ENCODE results near the gene APOC3. TPM values are rescaled to one million over a fixed set of nuclear protein-coding genes. Genes with fewer than 3 reads are reported as not detected.

APOC3 gene
- total RNA-seq, 1 experiment from 2014 or later = 128 TPM

DNA sequence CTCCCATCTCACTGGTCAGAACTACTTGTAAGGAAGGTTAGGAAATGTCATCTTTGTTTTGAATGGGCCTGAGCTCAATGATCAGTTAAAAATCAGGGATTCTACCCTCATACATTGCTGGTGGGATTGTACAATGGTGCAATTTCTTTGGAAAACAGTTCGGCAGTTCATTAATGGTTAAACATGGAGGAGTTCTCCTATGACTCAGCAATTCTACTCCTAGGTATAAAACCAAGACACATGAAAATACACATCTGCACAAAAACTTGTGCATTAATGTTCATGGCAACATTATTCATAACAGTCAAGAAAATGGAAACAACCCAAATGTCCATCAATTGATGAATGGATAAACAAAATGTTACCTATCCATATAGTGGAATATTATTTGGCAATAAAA lies 33.2 kb upstream of the APOC3 start:
- Mint-ChIP-seq H3K9me3 (ENCODE audit: unreplicated experiment) (peaks cover 14% of the 10 kb centered on the region), H3K4me3 (ENCODE audit: unreplicated experiment) (no peak overlapping the region), H3K27ac (ENCODE audit: unreplicated experiment) (peak overlapping the region; percentile 21), H3K27me3 (ENCODE audit: insufficient read depth, unreplicated experiment) (no peaks in the 10 kb centered on the region), H3K36me3 (ENCODE audit: insufficient read depth, unreplicated experiment) (no peaks in the 10 kb centered on the region), H3K4me1 (ENCODE audit: low read depth, unreplicated experiment) (peaks cover 21% of the 10 kb centered on the region)
- no peak for DNase-seq
- no TSS peak for BruUV-seq (replicated peaks)
- Histone ChIP-seq H3K4me3 (ENCODE audit: low read depth, low read length) (no peak overlapping the region), H3K36me3 (ENCODE audit: control insufficient read depth, insufficient read depth, low read length) (no peaks in the 10 kb centered on the region), H3K27me3 (replicated peaks; ENCODE audit: control insufficient read depth, insufficient read depth, low read length) (no peaks in the 10 kb centered on the region), H3K9me3 (peaks cover 7% of the 10 kb centered on the region), H3K4me1 (peaks cover 41% of the 10 kb centered on the region)
- TF ChIP-seq, protein P1, sequence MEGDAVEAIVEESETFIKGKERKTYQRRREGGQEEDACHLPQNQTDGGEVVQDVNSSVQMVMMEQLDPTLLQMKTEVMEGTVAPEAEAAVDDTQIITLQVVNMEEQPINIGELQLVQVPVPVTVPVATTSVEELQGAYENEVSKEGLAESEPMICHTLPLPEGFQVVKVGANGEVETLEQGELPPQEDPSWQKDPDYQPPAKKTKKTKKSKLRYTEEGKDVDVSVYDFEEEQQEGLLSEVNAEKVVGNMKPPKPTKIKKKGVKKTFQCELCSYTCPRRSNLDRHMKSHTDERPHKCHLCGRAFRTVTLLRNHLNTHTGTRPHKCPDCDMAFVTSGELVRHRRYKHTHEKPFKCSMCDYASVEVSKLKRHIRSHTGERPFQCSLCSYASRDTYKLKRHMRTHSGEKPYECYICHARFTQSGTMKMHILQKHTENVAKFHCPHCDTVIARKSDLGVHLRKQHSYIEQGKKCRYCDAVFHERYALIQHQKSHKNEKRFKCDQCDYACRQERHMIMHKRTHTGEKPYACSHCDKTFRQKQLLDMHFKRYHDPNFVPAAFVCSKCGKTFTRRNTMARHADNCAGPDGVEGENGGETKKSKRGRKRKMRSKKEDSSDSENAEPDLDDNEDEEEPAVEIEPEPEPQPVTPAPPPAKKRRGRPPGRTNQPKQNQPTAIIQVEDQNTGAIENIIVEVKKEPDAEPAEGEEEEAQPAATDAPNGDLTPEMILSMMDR (IDR thresholded peaks at IDR 0.05; ENCODE audit: insufficient read depth in 1 of 2, low read depth in 1 of 2, low read length in 1 of 2, severe bottlenecking in 1 of 2, unreplicated experiment in 1 of 2) = no peak
- ChIA-PET POLR2A (no interaction called here), CTCF (no interaction called here)
- intact Hi-C loops (cut with micrococcal nuclease; ENCODE audit: unreplicated experiment) = no loop called here

DNA sequence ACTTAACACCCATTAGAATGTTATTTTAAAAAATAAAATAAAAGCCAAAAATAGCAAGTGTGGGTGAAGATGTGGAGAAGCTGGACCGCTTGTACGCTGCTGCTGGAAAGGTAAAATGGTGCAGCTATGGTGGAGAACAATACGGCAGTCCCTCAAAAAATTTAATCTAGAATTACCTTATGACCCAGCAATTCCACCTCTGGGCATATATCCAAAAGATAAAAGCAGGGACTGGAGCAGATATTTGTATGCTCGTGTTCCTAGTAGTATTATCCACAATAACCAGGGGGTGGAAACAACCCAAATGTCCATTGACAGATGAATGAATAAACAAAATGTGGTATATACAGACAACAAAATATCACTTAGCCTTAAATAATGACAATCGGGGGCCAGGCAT lies 31.9 kb upstream of the APOC3 start:
- DNase-seq = no peak
- TF ChIP-seq, protein P1 (IDR thresholded peaks at IDR 0.05; ENCODE audit: insufficient read depth in 1 of 2, low read depth in 1 of 2, low read length in 1 of 2, severe bottlenecking in 1 of 2, unreplicated experiment in 1 of 2) = no peak
- H3K9me3 ChIP-seq = peaks cover 7% of the 10 kb centered on the region
- Mint-ChIP-seq H3K4me3 (ENCODE audit: unreplicated experiment) (no peak overlapping the region), H3K9me3 (ENCODE audit: unreplicated experiment) (peaks cover 14% of the 10 kb centered on the region), H3K4me1 (ENCODE audit: low read depth, unreplicated experiment) (peaks cover 15% of the 10 kb centered on the region), H3K36me3 (ENCODE audit: insufficient read depth, unreplicated experiment) (no peaks in the 10 kb centered on the region), H3K27me3 (ENCODE audit: insufficient read depth, unreplicated experiment) (no peaks in the 10 kb centered on the region), H3K27ac (ENCODE audit: unreplicated experiment) (no peak overlapping the region)
- POLR2A ChIA-PET = no interaction called here
- H3K4me3 ChIP-seq (ENCODE audit: low read depth, low read length) = no peak overlapping the region
- no TSS peak for BruUV-seq (replicated peaks)
- H3K27me3 ChIP-seq (replicated peaks; ENCODE audit: control insufficient read depth, insufficient read depth, low read length) = no peaks in the 10 kb centered on the region
- peaks cover 28% of the 10 kb centered on the region for H3K4me1 ChIP-seq
- CTCF ChIA-PET = no interaction called here
- no peaks in the 10 kb centered on the region for H3K36me3 ChIP-seq (ENCODE audit: control insufficient read depth, insufficient read depth, low read length)
- intact Hi-C loops (cut with micrococcal nuclease; ENCODE audit: unreplicated experiment) = no loop called here

DNA sequence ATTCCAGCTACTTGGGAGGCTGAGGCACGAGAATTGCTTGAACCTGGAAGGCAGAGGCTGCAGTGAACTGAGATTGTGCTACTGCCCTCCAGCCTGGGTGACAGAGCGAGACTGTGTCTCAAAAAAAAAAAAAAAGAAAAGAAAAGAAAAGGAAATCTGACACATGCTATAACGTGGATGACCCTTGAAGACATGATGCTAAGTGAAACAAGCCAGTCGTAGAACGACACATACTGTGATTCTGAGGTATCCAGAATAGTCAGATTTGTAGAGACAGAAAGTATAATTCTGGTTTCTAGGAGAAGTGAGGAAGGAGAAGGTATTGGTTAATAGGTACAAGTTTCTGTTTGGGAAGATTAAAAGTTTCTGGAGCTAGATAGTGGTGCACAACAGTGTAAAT lies 31.3 kb upstream of the APOC3 start:
- H3K27me3 ChIP-seq (replicated peaks; ENCODE audit: control insufficient read depth, insufficient read depth, low read length) = no peaks in the 10 kb centered on the region
- intact Hi-C loops (cut with micrococcal nuclease; ENCODE audit: unreplicated experiment) = no loop called here
- BruUV-seq (replicated peaks) = no TSS peak
- no peak overlapping the region for H3K4me3 ChIP-seq (ENCODE audit: low read depth, low read length)
- H3K27me3 Mint-ChIP-seq (ENCODE audit: insufficient read depth, unreplicated experiment) = no peaks in the 10 kb centered on the region
- no peak for DNase-seq
- POLR2A ChIA-PET = no interaction called here
- peaks cover 7% of the 10 kb centered on the region for H3K9me3 ChIP-seq
- H3K36me3 ChIP-seq (ENCODE audit: control insufficient read depth, insufficient read depth, low read length) = no peaks in the 10 kb centered on the region
- no peak overlapping the region for H3K4me3 Mint-ChIP-seq (ENCODE audit: unreplicated experiment)
- peaks cover 9% of the 10 kb centered on the region for H3K4me1 Mint-ChIP-seq (ENCODE audit: low read depth, unreplicated experiment)
- TF ChIP-seq, protein P1 (IDR thresholded peaks at IDR 0.05; ENCODE audit: insufficient read depth in 1 of 2, low read depth in 1 of 2, low read length in 1 of 2, severe bottlenecking in 1 of 2, unreplicated experiment in 1 of 2) = no peak
- H3K9me3 Mint-ChIP-seq (ENCODE audit: unreplicated experiment) = peaks cover 14% of the 10 kb centered on the region
- peaks cover 22% of the 10 kb centered on the region for H3K4me1 ChIP-seq
- H3K27ac Mint-ChIP-seq (ENCODE audit: unreplicated experiment) = no peak overlapping the region
- CTCF ChIA-PET = no interaction called here
- H3K36me3 Mint-ChIP-seq (ENCODE audit: insufficient read depth, unreplicated experiment) = no peaks in the 10 kb centered on the region

All from Caco-2 (cell line).